Activated CD8-positive, alpha-beta T cell treated with anti-CD3 and anti-CD28 coated beads for 36 hours (primary cell): ENCODE results near the gene ERGIC3. TPM values are rescaled to one million over a fixed set of nuclear protein-coding genes. Genes with fewer than 3 reads are reported as not detected.

Experiments
- ATAC-seq: fragments of 200-7000 bp; cut with Tn5 transposase; one replicate; pipeline ENCODE4 v1.10.0; 2021; ENCODE audit warnings: mild to moderate bottlenecking, moderate library complexity
- CTCF ChIA-PET: fragments of 350-600 bp; sonication (Branson Sonifier 250); formaldehyde crosslinking; loops from one replicate; lab custom pipeline; 2021; ENCODE audit warnings: antibody characterized with exemption; lab: Charles Lee
- POLR2A ChIA-PET: fragments of 350-600 bp; sonication (Branson Sonifier 250); formaldehyde crosslinking; loops from one replicate; lab custom pipeline; 2021; ENCODE audit warnings: antibody characterized with exemption; lab: Charles Lee
- DNase-seq: peaks from one replicate; pipeline ENCODE4 v3.0.0-alpha.2; 2020
- H3K27ac Mint-ChIP-seq: one replicate; pipeline ENCODE4 v1.8.0; 2021; ENCODE audit warnings: mild to moderate bottlenecking, mixed read lengths
- H3K27me3 Mint-ChIP-seq: one replicate; pipeline ENCODE4 v1.8.0; 2021; ENCODE audit warnings: mixed read lengths
- H3K36me3 Mint-ChIP-seq: one replicate; pipeline ENCODE4 v1.8.0; 2021; ENCODE audit warnings: low read depth, mixed read lengths
- H3K4me1 Mint-ChIP-seq: one replicate; pipeline ENCODE4 v1.8.0; 2021; ENCODE audit warnings: low read depth, mixed read lengths
- H3K4me3 Mint-ChIP-seq: one replicate; pipeline ENCODE4 v1.8.0; 2021; ENCODE audit warnings: mild to moderate bottlenecking, moderate library complexity, mixed read lengths
- H3K9me3 Mint-ChIP-seq: one replicate; pipeline ENCODE4 v1.8.0; 2021; ENCODE audit warnings: mixed read lengths
- intact Hi-C: fragments of 100-400 bp; cut with micrococcal nuclease; formaldehyde crosslinking; loops from one replicate; pipeline ENCODE4 v1.10.0; 2022
- total RNA-seq, 2 experiments: library from RNA; stranded (reverse); gene quantifications; one replicate each; pipeline ENCODE4 v1.2.3, GENCODE V29; 2021
- TF ChIP-seq, protein P1 (sequence below): fragments of 200-600 bp; IDR thresholded peaks from one replicate; pipeline ENCODE4 v1.8.0; 2022; ENCODE audit warnings: antibody characterized with exemption, mild to moderate bottlenecking

The ERGIC3 gene
- total RNA-seq, 2 experiments from 2014 or later: 94.3 to 98.0 TPM

- DNase-seq (no peak), ATAC-seq (no peak)
- Mint-ChIP-seq H3K36me3 (no peaks in the 10 kb centered on the region), H3K4me1 (no peaks in the 10 kb centered on the region), H3K27me3 (peaks cover 11% of the 10 kb centered on the region), H3K27ac (no peak overlapping the region), H3K4me3 (no peak overlapping the region), H3K9me3 (no peaks in the 10 kb centered on the region)
- ChIA-PET CTCF (no interaction called here), POLR2A (interaction anchor here (0.6 kb wide), 2 partner anchors 106 to 144 kb away, joined by 3 read pairs; no protein-coding TSS in a partner anchor)
- TF ChIP-seq, protein P1, sequence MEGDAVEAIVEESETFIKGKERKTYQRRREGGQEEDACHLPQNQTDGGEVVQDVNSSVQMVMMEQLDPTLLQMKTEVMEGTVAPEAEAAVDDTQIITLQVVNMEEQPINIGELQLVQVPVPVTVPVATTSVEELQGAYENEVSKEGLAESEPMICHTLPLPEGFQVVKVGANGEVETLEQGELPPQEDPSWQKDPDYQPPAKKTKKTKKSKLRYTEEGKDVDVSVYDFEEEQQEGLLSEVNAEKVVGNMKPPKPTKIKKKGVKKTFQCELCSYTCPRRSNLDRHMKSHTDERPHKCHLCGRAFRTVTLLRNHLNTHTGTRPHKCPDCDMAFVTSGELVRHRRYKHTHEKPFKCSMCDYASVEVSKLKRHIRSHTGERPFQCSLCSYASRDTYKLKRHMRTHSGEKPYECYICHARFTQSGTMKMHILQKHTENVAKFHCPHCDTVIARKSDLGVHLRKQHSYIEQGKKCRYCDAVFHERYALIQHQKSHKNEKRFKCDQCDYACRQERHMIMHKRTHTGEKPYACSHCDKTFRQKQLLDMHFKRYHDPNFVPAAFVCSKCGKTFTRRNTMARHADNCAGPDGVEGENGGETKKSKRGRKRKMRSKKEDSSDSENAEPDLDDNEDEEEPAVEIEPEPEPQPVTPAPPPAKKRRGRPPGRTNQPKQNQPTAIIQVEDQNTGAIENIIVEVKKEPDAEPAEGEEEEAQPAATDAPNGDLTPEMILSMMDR: no peak
- intact Hi-C loops: no loop called here
Measured at GRCh38 chr20:35595901-35596300, 54.0 kb downstream of the ERGIC3 start.

DNA sequence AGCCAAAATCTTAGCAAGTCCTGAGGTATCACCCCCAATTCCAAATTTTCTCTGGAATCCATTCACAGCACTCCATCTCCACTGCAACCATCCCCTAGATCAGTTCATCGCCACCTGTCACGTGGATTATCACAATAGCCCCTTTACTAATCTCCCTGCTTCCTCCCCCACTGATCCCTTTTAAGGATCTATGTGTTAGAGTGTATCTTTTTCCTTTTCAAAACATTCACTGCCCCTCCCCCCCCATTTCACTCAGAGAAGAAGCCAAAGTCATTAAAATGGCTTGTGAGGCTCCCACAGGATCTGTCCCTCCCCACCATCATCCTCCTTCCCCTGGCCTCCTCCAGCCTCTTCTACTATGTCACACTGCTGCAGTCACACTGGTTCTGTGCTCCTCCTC lies 55.3 kb downstream of the ERGIC3 start:
- intact Hi-C loops: no loop called here
- TF ChIP-seq, protein P1: no peak
- Mint-ChIP-seq H3K9me3 (no peaks in the 10 kb centered on the region), H3K27ac (no peak overlapping the region), H3K4me1 (peaks cover 4% of the 10 kb centered on the region), H3K36me3 (no peaks in the 10 kb centered on the region), H3K27me3 (peaks cover 18% of the 10 kb centered on the region), H3K4me3 (no peak overlapping the region)
- ChIA-PET CTCF (no interaction called here), POLR2A (no interaction called here)
- ATAC-seq (no peak), DNase-seq (no peak)

GRCh38 chr20:35598476-35598875 lies 56.6 kb downstream of the ERGIC3 start:
- ChIA-PET POLR2A (no interaction called here), CTCF (interaction anchor here (1.1 kb wide), 1 partner anchor 151 kb away, joined by 3 read pairs; no protein-coding TSS in a partner anchor)
- H3K27me3 Mint-ChIP-seq: peaks cover 27% of the 10 kb centered on the region
- TF ChIP-seq, protein P1: no peak
- intact Hi-C loops: no loop called here
- no peak overlapping the region for H3K27ac Mint-ChIP-seq
- H3K4me3 Mint-ChIP-seq: no peak overlapping the region
- ATAC-seq (no peak), DNase-seq (no peak)
- H3K9me3 Mint-ChIP-seq: no peaks in the 10 kb centered on the region
- H3K36me3 Mint-ChIP-seq: no peaks in the 10 kb centered on the region
- H3K4me1 Mint-ChIP-seq: peaks cover 4% of the 10 kb centered on the region

DNA sequence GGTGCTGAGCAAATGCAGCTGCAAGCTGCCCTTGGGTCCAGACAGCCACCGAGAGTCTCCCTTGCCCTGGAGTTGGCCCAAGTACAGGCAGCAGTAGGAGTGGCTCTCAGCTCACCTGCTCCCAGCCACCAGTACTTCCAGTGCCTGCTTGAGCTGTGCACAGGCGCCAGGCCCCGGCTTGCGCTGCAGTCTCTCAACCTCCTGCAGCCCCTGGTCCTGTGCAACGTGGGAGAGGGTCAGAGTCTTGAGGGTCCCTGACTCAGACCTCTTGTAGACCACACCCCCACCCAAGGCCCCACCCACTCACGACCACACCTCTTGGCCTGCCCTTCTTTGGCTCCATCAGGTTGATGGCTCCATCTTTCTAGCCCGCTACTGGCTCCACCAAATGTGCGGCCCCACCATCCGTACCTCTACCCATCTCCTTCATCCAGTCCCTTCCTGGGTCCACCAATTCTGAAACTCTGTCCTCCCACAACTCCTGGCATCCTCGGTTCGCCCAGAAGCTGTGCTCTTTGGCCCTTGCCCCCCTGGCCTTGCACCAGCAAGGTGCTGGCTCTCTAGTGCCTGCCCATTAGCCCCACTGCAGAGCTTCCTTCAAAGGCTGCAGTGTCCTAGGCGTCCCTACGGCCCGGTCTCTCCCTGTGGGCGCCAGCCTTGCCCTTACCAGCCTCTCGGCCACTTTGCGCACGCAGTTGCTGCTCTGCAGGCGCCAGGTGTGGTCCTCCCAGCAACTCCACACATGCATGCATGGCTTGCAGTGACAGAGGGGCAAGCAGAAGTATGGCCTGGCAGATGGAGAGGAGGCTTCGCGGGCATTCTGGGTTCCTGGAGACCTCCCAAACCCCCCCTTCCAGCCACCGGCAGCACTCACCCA lies 57.3 kb downstream of the ERGIC3 start:
- ChIA-PET CTCF (interaction anchor here (1.1 kb wide), 1 partner anchor 152 kb away, joined by 3 read pairs; no protein-coding TSS in a partner anchor), POLR2A (interaction anchor here (1.0 kb wide), 1 partner anchor 74 kb away, joined by 3 read pairs; no protein-coding TSS in a partner anchor)
- TF ChIP-seq, protein P1: no peak
- H3K9me3 Mint-ChIP-seq: no peaks in the 10 kb centered on the region
- no peak overlapping the region for H3K27ac Mint-ChIP-seq
- no peak overlapping the region for H3K4me3 Mint-ChIP-seq
- no peak for DNase-seq
- H3K36me3 Mint-ChIP-seq: no peaks in the 10 kb centered on the region
- intact Hi-C loops: no loop called here
- peaks cover 4% of the 10 kb centered on the region for H3K4me1 Mint-ChIP-seq
- no peak for ATAC-seq
- peaks cover 28% of the 10 kb centered on the region for H3K27me3 Mint-ChIP-seq

GRCh38 chr20:35599776-35600120 lies 57.9 kb downstream of the ERGIC3 start:
- H3K9me3 Mint-ChIP-seq: no peaks in the 10 kb centered on the region
- H3K27ac Mint-ChIP-seq: no peak overlapping the region
- ChIA-PET CTCF (interaction anchor here (1.1 kb wide), 1 partner anchor 152 kb away, joined by 3 read pairs; no protein-coding TSS in a partner anchor), POLR2A (interaction anchor here (1.0 to 1.7 kb wide), 2 partner anchors 16 to 74 kb away, joined by 3 to 4 read pairs; partner anchors contain the start of gene SPAG4)
- TF ChIP-seq, protein P1: no peak
- H3K36me3 Mint-ChIP-seq: no peaks in the 10 kb centered on the region
- peaks cover 28% of the 10 kb centered on the region for H3K27me3 Mint-ChIP-seq
- no peak overlapping the region for H3K4me3 Mint-ChIP-seq
- intact Hi-C loops: no loop called here
- peaks cover 4% of the 10 kb centered on the region for H3K4me1 Mint-ChIP-seq
- DNase-seq: no peak
- ATAC-seq: no peak
